Nephron progenitor cell (in vitro differentiated cells): ENCODE results near the gene PID1.
A peak's percentile ranks its signal among the peaks of the same experiment; 100 is the strongest.

Source experiments
- DNase-seq: peaks from one replicate; pipeline ENCODE4 v3.0.0; 2021
- H3K27ac Mint-ChIP-seq: 2 replicates; pipeline ENCODE4 v1.8.0; 2021; ENCODE audit warnings: mild to moderate bottlenecking, moderate library complexity, mixed read lengths
- H3K27me3 Mint-ChIP-seq: 2 replicates; pipeline ENCODE4 v1.8.0; 2021; ENCODE audit warnings: mild to moderate bottlenecking, low read depth, mixed read lengths; ENCODE audit not compliant: poor library complexity
- H3K36me3 Mint-ChIP-seq: 2 replicates; pipeline ENCODE4 v1.8.0; 2021; ENCODE audit warnings: low read depth, mixed read lengths
- H3K4me1 Mint-ChIP-seq: 2 replicates; pipeline ENCODE4 v1.8.0; 2021; ENCODE audit warnings: mixed read lengths
- H3K4me3 Mint-ChIP-seq: 2 replicates; pipeline ENCODE4 v1.8.0; 2021; ENCODE audit warnings: mild to moderate bottlenecking, moderate library complexity, mixed read lengths
- H3K9me3 Mint-ChIP-seq: 2 replicates; pipeline ENCODE4 v1.8.0; 2021; ENCODE audit warnings: mild to moderate bottlenecking, moderate library complexity, mixed read lengths
- CTCF ChIP-seq: fragments of 200-600 bp; sonication (generic); IDR thresholded peaks from 2 replicates; pipeline ENCODE4 v1.5.0; 2021; ENCODE audit warnings: antibody characterized with exemption

PID1 gene

GRCh38 chr2:229270551-229271410 lies at the start of gene PID1:
Gene PID1, minus strand, starts transcription at chr2:229271287. Its CDS starts 244 bp downstream, at chr2:229271043.
- Mint-ChIP-seq H3K27ac (no peak within 1 kb of the TSS), H3K4me3 (peak within 1 kb of the TSS; percentile 77), H3K9me3 (no peaks in the 10 kb centered on the region), H3K27me3 (peaks cover 49% of the 10 kb centered on the region), H3K4me1 (no peaks in the 10 kb centered on the region), H3K36me3 (no peaks in the 10 kb centered on the region)
- peak; percentile 72 for DNase-seq
- no peak for TF ChIP-seq CTCF

GRCh38 chr2:229319558-229319957 lies 48.5 kb upstream of the PID1 start:
- H3K9me3 Mint-ChIP-seq = no peaks in the 10 kb centered on the region
- no peaks in the 10 kb centered on the region for H3K36me3 Mint-ChIP-seq
- no peak for TF ChIP-seq CTCF
- no peak overlapping the region for H3K4me3 Mint-ChIP-seq
- DNase-seq = no peak
- no peak overlapping the region for H3K27ac Mint-ChIP-seq
- H3K27me3 Mint-ChIP-seq = peaks cover 8% of the 10 kb centered on the region
- no peaks in the 10 kb centered on the region for H3K4me1 Mint-ChIP-seq

GRCh38 chr2:229314117-229314516 lies 43.0 kb upstream of the PID1 start:
- no peak overlapping the region for H3K4me3 Mint-ChIP-seq
- H3K4me1 Mint-ChIP-seq = no peaks in the 10 kb centered on the region
- no peak for DNase-seq
- peaks cover 6% of the 10 kb centered on the region for H3K27me3 Mint-ChIP-seq
- no peak overlapping the region for H3K27ac Mint-ChIP-seq
- no peaks in the 10 kb centered on the region for H3K36me3 Mint-ChIP-seq
- no peak for TF ChIP-seq CTCF
- H3K9me3 Mint-ChIP-seq = no peaks in the 10 kb centered on the region

GRCh38 chr2:229313591-229313990 lies 42.5 kb upstream of the PID1 start:
- no peak overlapping the region for H3K27ac Mint-ChIP-seq
- H3K9me3 Mint-ChIP-seq = peaks cover 2% of the 10 kb centered on the region
- TF ChIP-seq CTCF = no peak
- no peak for DNase-seq
- no peaks in the 10 kb centered on the region for H3K4me1 Mint-ChIP-seq
- peaks cover 6% of the 10 kb centered on the region for H3K27me3 Mint-ChIP-seq
- H3K36me3 Mint-ChIP-seq = no peaks in the 10 kb centered on the region
- no peak overlapping the region for H3K4me3 Mint-ChIP-seq

GRCh38 chr2:229301237-229301636 lies 30.1 kb upstream of the PID1 start:
- Mint-ChIP-seq H3K27me3 (no peaks in the 10 kb centered on the region), H3K4me1 (no peaks in the 10 kb centered on the region), H3K27ac (no peak overlapping the region), H3K36me3 (no peaks in the 10 kb centered on the region), H3K9me3 (no peaks in the 10 kb centered on the region), H3K4me3 (no peak overlapping the region)
- no peak for TF ChIP-seq CTCF
- DNase-seq = no peak

- Mint-ChIP-seq H3K4me3 (no peak overlapping the region), H3K27me3 (no peaks in the 10 kb centered on the region), H3K4me1 (no peaks in the 10 kb centered on the region), H3K27ac (no peak overlapping the region), H3K9me3 (no peaks in the 10 kb centered on the region), H3K36me3 (no peaks in the 10 kb centered on the region)
- DNase-seq = no peak
- TF ChIP-seq CTCF = no peak
Observed at GRCh38 chr2:229300790-229301189, 29.7 kb upstream of the PID1 start.
